Smooth muscle cell of the brain vasculature (primary cell): Measurements from ENCODE around the gene MARCHF2.
"Not testable (repeated sequence)": the region's sequence is repeated elsewhere in the genome, so short reads cannot be mapped to it uniquely, and the experiment has no call there.

Source experiments
- DNase-seq: peaks from one replicate; pipeline ENCODE4 v3.0.0-alpha.2; 2012; ENCODE audit warnings: low read depth, low spot score

MARCHF2 gene

GRCh38 chr19:8410718-8411117, 2.4 kb upstream of the MARCHF2 start:
- not testable (repeated sequence) for DNase-seq

GRCh38 chr19:8413629-8413995, 507 bp downstream of the MARCHF2 start:
- no peak for DNase-seq

GRCh38 chr19:8416796-8417195, 3.7 kb downstream of the MARCHF2 start:
- DNase-seq: no peak

- DNase-seq: no peak
Measured at GRCh38 chr19:8421484-8422461, 8.7 kb downstream of the MARCHF2 start.

GRCh38 chr19:8423817-8424223, 10.7 kb downstream of the MARCHF2 start:
- peak; percentile 87 for DNase-seq

GRCh38 chr19:8425331-8425730, 12.2 kb downstream of the MARCHF2 start:
- DNase-seq: not testable (repeated sequence)

- no peak for DNase-seq
Measured at GRCh38 chr19:8426283-8426682, 13.2 kb downstream of the MARCHF2 start.

- no peak for DNase-seq
Measured at GRCh38 chr19:8429044-8429443, 15.9 kb downstream of the MARCHF2 start.

- DNase-seq: no peak
Measured at GRCh38 chr19:8429826-8430225, 16.7 kb downstream of the MARCHF2 start.

GRCh38 chr19:8430650-8431049, 17.5 kb downstream of the MARCHF2 start:
- DNase-seq: no peak

- no peak for DNase-seq
Measured at GRCh38 chr19:8438236-8438635, 25.1 kb downstream of the MARCHF2 start.

GRCh38 chr19:8441725-8442544, 28.8 kb downstream of the MARCHF2 start:
- no peak for DNase-seq

GRCh38 chr19:8444140-8444676, 31.1 kb downstream of the MARCHF2 start:
- not testable (repeated sequence) for DNase-seq

- DNase-seq: peak; percentile 92
Measured at GRCh38 chr19:8444677-8445487, 31.8 kb downstream of the MARCHF2 start, which contains the start of gene HNRNPM. Gene HNRNPM, plus strand, starts transcription at chr19:8444975. Its CDS starts 24 bp downstream, at chr19:8444999.

GRCh38 chr19:8445488-8446001, 32.4 kb downstream of the MARCHF2 start:
- no peak for DNase-seq

GRCh38 chr19:8446061-8446709, 33.1 kb downstream of the MARCHF2 start:
- no peak for DNase-seq

- DNase-seq: no peak
Measured at GRCh38 chr19:8449830-8450229, 36.7 kb downstream of the MARCHF2 start.

GRCh38 chr19:8451377-8451776, 38.3 kb downstream of the MARCHF2 start:
- no peak for DNase-seq

GRCh38 chr19:8451885-8452284, 38.8 kb downstream of the MARCHF2 start:
- DNase-seq: no peak

GRCh38 chr19:8452446-8453123, 39.5 kb downstream of the MARCHF2 start:
- DNase-seq: no peak
